ENCODE data around the gene TUBGCP5.
"Not testable (repeated sequence)": the region's sequence is repeated elsewhere in the genome, so short reads cannot be mapped to it uniquely, and the experiment has no call there.

TUBGCP5 gene

DNA sequence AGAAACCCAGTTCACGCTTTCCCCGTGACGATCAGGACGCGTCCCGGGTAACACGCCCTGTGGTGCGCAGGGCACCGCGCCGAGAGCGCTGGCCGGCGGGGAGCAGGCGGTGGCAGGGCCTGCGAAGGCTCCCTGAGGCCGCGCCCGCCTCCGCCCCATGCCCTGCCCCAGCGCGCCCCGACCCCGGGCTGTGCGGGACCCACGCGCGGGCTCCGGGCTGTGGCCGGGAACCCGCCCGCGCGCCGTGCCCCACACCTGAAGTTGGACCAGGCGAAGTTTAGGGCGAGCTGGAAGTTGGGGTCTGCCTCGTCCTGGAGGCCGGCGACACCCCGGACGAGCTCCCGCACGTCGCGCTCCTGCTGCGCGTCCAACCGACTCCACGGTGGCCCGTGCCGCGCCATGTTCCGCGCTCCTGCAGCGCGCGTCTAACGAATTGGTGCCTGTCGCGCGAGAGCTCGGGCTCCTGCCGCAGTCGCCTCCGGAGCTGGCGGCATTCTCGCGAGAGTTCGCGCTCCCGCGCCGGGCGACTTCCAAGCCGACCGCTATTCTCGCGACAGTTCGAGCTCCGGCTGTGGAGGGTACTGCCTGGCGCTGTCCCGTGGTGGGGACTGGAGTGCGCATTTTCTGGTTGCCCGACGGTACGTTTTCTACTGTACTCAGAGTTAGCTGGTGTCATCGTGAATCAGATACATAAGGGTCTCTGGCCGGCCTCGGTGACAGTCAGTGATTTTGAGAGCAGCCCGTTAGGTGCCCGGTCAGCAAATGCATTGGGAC lies at the start of gene TUBGCP5:
TUBGCP5 (minus strand) TSS at position 427 of the 774 bp plus-strand sequence; CDS start at position 401, 26 bp downstream.
- DNase-seq (ENCODE audit: low read depth in 2 of 2) = peak; percentile 94 to 95

DNA sequence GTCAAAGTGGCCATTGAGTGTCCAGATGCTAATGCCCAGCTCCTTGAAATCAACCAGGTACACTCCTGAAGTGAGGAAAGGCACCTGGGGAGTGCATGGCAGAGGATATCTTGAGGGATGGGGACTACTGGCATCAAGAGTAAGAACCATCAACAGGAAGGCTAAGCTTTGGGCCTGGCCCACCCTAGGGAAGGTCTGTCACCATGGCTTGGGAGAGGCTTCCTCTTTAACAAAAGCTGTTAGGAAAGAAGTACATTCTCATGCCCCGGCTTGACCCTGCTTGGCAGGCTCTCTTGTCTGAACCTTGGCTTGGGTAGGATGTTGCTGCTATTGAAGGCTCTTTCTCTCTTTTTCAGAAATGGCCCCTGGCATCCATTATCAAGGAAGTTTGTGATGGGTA lies 43.7 kb upstream of the TUBGCP5 start:
- DNase-seq (ENCODE audit: low read depth in 2 of 2) = no peak

DNA sequence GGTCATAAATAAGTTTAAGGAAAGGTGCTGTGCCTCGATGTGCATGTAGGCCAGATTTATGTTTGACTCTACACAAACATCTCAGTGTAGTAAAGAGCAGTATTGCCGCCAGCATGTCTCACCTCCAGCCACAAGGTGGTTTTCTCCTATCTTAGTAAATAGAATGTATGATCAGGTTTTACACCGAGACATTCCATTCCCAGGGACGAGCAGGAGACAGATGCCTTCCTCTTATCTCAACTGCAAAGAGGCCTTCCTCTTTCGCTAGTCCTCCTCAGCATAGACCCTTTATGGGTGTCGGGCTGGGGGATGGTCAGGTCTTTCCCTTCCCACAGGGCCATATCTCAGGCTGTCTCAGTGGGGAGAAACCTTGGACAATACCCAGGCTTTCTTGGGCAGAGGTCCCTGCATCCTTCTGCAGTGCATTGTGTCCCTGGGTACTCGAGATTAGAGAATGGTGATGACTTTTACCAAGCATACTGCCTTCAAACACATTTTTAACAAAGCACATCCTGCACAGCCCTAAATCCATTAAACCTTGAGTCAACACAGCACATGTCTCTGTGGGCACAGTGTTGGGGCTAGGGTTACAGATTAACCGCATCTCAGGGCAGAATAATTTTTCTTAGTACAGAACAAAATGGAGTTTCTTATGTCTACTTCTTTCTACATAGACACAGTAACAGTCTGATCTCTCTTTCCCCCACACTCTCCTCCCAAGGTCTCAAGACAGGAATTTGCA lies 42.8 kb upstream of the TUBGCP5 start:
- not testable (repeated sequence) for DNase-seq (ENCODE audit: low read depth in 2 of 2)

DNA sequence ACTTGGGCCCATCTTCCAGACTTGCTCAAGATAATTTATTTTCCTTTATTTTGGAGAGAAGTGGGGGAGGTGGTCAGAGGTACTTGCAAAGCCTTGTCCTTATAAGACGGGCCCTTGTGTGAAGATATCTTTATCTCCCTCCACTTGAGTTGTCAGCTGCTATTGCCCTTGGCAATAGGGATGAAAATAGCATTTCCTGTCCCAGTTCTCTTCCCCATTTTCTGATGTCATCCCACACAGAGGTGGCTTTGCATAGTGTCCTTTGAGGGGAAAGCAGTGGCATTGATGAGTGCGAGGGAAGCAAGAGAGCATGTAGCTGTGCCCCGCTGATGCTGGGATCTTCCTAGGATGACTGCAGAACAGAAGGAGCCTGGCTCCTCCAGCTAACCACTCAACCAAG lies 41.9 kb upstream of the TUBGCP5 start:
- no peak for DNase-seq (ENCODE audit: low read depth in 2 of 2)

DNA sequence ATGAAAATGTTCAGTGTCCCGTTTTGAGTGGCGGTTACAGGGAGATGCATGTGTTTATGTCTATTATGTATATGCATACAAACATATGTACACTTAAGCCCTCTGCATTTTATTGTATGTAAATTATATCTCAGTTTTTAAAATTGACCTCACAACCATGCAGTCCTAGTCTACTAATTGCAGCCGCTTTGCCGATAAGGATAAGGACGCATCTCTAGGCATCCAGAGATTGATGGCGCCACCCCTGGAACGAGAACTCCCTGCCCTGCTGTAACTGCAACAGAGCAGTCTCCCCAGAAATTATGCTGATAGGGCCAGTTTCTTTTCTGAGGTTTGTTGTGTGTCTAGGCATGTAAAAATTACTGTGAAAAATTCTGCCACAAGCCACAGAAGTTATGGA lies 40.4 kb upstream of the TUBGCP5 start:
- no peak for DNase-seq (ENCODE audit: low read depth in 2 of 2)

DNA sequence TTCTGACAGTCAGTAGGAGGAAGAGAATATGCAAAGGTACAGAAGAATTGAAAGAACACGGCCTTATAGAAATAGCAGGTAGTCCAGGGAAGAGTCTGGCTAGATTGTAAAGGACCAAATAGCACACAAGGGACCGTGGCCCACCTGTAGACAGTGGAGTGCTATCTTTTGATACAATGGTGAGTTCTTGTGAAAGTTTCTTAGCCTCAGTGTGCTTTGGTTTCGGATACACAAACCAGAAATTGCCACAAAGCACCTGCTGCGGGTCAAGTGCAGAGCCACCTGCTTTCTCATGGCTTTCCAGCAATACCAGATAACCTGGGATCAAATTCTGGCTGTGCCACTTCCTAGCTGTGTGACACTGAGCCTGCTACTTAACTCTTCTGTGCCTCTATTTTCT lies 36.6 kb upstream of the TUBGCP5 start:
- no peak for DNase-seq (ENCODE audit: low read depth in 2 of 2)

DNA sequence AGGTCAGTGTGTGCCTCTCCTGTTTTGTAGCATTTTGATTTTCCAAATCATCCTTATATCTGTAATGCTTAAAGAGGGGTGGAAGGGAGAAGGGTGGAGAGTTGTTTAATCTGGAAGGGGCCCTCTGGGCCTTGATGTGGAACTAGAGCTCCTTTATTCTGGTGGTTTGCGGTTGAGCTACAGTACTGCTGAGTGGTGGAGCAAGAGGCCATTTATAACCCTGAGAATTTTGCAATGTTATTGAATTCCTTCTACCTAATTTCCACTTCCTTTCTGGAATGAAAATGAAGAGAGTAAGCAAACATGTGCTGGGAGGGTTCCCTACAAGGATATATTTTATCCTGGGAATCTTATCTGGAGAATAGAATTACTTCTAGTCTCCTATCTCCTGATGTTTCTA lies 35.3 kb upstream of the TUBGCP5 start:
- no peak for DNase-seq (ENCODE audit: low read depth in 2 of 2)

DNA sequence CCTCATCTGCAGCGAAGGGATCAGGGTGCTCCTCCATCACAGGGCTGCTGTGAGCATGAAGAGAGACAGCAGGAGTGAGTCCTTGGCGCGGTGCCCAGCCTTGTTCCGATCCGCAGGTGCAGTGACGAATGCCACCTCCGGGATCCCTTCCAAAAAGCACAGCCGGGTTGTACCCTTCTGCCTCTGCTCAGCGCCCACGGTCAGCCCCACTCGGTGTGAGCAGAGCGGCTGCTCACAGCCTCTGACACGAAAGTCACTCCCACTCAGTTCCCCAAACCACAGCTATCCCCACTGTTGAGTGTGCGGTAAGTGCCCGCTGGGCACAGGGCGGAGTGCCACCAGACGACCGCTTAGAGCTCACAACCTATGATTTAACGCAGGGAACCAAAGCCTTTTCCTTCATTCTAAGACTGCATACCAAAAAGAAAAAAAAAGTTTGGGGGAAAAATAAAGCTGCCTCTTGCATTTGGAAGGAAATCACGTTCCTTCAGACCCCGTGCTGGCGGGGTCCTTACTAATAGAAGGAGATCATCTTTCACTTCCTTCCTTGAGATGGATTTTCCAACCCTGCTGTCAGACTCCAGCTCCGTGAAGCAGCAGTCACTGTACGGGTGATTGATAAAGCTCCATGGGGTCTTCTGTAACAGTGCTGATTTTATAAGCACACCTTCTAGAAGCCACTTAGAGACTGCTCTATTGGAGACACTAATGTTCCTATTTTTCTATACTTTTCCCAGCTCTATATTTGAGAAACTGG lies 34.7 kb upstream of the TUBGCP5 start:
- DNase-seq (ENCODE audit: low read depth in 2 of 2) = no peak

DNA sequence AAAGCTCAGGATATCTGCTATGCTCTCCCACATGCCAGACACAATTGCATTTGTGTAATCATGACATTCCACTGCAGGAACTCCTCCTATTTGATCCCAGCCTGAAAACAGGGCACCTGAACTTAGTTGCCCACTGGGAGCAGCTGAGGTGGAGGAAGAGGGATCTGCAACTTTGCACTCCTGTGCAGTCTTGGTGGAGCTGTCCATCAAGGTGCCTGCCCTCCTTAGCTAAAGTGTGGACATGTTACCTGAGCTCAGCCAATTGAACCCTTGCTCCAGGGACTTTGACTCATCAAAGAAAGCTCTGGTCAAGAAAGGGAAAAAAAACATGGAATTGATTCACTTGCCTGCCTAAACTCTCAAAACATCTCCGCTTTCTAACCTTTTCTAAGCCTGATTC lies 33.3 kb upstream of the TUBGCP5 start:
- DNase-seq (ENCODE audit: low read depth in 2 of 2) = no peak

DNA sequence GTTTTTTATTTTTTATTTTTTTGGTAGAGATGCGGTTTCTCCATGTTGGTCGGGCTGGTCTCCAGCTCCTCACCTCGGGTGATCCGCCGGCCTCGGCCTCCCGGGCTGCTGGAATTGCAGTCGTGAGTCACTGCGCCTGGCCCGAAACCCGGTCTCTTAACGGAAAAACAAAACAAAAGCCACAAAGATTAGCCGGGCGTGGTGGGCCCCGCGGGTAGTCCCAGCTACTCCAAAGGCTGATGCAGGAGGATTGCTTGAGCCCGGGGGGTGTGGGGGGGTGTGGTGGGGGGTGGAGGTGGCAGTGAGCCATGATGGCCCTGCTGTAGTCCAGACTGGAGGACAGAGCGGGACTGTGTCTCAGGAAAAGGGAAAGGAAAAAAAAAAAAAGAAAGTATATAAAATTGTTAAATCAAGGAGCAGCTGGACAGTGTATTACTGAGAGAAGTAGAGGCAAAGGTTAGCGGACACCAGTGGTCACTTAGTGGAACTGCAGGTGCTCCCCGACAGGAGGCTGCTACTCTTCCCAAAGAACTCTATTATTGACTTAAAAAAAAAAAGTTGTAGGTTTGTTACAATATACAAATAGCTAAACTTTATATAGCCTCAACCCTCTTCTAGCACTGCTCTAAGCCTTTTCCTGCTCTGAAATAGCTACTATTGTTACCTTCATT lies 30.3 kb upstream of the TUBGCP5 start:
- DNase-seq (ENCODE audit: low read depth in 2 of 2) = no peak

DNA sequence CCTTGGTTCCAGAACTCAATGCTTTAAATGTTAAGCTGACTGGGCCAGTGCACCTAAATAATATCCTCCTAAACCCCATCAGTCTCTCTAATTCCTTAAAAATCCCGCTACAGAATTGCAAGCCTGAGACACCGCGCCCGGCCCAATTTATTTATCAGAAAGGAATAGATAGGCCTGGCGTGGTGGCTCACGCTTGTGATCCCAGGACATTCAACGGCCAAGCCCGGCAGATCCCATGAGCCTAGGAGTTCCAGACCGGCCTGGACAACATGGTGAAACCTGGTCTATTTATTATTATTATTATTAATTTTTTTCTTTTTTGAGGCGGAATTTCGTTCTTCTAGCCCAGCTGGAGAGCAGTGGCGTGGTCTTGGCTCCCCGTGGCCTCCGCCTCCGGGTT lies 28.0 kb upstream of the TUBGCP5 start:
- DNase-seq (ENCODE audit: low read depth in 2 of 2) = no peak

DNA sequence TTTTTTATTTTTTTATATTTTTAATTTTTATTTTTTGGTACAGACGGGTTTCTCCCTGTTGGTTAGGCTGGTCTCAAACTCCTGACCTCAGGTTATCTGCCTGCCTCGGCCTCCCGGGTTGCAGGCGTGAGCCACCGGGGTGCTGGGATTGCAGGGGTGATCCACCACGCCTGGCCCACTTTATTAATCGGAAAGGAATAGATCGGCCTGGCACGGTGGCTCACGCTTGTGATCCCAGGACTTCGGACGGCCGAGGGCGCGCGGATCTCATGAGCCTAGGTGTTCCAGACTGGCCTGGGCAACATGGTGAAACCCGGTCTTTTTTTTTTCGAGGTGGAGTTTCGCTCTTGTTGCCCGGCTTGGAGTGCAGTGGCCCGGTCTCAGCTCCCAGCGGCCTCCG lies 26.5 kb upstream of the TUBGCP5 start:
- no peak for DNase-seq (ENCODE audit: low read depth in 2 of 2)

DNA sequence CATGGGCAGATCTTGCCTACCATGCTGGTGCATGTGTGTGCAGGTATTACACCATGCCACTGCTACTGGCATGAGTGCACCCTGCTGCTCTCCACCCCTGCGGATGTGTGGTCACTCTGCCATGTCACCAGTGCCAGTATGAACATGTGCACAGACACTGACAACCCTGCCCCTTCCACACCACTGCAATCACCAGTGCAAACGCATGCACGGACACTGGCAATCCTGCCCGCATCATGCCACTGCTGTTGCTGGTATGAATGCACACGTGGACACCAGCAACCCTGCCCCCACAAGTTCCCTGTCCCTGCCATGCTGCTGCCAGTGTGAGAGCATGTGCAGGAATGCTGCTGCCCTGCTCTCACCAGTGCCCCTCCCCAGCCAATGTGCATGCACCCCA lies 24.8 kb upstream of the TUBGCP5 start:
- DNase-seq (ENCODE audit: low read depth in 2 of 2) = no peak

DNA sequence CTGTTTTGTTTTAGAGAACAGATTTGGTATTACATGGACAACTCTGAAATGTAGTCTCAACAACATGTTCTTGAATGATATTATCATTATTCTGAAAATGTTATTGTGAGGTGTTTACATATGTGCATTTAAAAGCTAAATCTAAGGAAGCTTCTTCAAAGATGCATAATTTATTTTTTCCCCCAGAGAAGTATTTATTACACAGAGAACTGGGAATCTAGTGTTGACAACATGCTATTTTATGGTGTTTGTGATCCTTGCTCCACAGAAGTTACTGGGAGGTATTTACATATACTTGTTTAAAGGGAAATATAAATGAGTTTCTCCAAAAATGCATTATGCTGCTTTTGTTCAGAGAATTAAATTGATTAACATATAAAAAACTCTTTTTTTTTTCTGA lies 18.3 kb upstream of the TUBGCP5 start:
- DNase-seq (ENCODE audit: low read depth in 2 of 2) = no peak

DNA sequence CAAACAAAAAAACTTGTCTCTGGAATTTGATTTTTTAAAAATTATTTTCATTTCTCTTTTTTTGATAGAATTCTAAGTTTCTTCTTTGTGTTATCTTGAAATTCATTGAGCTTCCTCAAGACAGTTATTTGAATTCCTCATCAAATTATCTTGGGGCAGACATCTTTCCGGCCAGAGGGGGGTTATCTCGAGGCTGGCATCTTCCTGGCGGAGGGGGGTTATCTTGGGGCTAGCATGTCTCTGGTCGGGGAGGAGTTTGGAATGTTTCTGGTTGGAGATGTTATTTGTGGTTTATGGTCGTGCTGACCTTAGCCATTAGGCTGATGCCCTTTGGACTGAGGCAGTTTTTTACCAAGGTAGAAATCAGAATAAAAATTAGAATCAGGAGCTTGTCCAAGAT lies 15.9 kb upstream of the TUBGCP5 start:
- DNase-seq (ENCODE audit: low read depth in 2 of 2) = no peak

DNA sequence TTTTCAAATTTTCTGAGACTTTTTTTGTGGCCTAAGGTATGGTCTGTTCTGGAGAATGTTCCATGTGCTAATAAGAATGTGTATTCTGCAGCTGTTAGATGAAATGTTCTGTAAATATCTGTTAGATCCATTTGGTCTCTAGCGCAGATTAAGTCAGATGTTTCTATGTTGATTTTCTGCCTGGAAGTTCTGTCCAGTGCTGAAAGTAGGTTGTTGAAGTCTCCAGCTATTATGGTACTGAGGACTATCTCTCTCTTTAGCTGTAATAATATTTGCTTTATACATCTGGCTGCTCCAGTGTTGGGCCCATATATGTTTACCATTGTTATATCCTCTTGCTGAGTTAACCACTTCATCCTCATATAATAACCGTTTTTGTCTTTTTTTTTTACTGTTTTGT lies 13.2 kb upstream of the TUBGCP5 start:
- no peak for DNase-seq (ENCODE audit: low read depth in 2 of 2)

DNA sequence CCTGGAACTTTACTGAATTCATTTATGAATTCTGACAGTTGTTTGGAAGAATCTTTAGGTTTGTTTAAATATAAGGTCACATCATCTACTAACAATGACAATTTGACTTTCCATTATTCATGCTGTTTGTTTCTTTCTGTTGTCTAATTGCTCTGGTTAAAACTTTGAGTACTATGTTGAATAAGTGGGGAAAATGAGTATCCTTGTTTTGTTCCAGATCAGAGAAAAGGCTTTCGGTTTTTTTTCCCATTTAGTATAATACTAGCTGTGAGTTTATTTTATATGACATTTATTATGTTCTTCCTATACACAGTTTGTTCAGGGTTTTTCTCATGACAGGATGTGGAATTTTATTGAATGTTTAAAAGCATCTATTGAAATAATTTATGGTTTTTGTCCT lies 11.3 kb upstream of the TUBGCP5 start:
- DNase-seq (ENCODE audit: low read depth in 2 of 2) = no peak

DNA sequence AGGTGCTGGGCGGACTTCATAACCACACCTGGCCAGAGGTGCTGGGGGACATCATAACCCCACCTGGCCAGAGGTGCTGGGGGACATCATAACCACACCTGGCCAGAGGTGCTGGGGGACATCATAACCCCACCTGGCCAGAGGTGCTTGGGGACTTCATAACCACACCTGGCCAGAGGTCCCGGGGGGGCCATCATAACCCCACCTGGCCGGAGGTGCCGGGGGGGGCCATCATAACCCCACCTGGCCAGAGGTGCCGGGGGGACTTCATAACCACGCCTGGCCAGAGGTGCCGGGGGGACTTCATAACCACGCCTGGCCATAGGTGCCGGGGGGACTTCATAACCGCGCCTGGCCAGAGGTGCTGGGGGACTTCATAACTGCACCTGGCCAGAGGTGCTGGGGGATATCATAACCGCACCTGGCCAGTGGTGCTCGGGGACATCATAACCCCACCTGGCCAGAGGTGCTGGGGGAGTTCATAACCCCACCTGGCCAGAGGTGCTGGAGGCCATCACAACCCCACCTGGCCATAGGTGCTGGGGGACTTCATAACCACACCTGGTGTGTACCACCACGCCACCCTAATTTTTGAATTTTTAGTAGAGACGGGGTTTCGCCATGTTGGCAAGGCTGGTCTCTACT lies 10.7 kb upstream of the TUBGCP5 start:
- no peak for DNase-seq (ENCODE audit: low read depth in 2 of 2)

DNA sequence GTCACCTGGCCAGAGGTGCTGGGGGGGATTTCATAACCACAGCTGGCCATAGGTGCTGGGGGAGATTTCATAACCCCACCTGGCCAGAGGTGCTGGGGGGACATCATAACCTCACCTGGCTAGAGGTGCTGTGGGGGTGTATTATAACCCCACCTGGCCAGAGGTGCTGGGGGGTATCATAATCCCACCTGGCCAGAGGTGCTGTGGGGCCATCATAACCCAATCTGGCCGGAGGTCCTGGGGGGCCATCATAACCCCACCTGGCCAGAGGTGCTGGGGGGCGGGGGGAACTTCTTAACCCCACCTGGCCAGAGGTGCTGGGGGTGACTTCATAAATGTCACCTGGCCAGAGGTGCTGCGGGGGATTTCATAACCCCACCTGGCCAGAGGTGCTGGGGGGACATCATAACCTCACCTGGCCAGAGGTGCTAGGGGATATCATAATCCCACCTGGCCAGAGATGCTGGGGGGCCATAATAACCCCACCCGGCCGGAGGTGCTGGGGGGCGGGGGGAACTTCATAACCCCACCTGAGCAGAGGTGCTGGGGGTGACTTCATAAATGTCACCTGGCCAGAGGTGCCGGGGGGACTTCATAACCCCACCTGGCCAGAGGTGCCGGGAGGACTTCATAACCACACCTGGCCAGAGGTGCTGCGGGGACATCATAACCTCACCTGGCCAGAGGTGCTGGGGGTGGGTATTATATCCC lies 9.4 kb upstream of the TUBGCP5 start:
- not testable (repeated sequence) for DNase-seq (ENCODE audit: low read depth in 2 of 2)

DNA sequence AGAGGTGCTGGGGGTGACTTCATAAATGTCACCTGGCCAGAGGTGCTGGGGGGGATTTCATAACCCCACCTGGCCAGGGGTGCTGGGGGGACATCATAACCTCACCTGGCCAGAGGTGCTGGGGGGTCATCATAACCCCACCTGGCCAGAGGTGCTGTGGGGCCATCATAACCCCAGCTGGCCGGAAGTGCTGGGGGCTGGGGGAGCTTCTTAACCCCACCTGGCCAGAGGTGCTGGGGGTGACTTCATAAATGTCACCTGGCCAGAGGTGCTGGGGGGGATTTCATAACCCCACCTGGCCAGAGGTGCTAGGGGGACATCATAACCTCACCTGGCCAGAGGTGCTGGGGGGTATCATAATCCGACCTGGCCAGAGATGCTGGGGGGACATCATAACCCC lies 4.6 kb upstream of the TUBGCP5 start:
- not testable (repeated sequence) for DNase-seq (ENCODE audit: low read depth in 2 of 2)

DNA sequence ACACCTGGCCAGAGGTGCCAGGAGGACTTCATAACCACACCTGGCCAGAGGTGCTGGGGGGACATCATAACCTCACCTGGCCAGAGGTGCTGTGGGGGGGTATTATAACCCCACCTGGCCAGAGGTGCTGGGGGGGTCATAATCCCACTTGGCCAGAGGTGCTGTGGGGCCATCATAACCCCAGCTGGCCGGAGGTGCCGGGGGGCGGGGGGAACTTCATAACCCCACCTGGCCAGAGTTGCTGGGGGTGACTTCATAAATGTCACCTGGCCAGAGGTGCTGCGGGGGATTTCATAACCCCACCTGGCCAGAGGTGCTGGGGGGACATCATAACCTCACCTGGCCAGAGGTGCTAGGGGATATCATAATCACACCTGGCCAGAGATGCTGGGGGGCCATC lies 4.2 kb upstream of the TUBGCP5 start:
- not testable (repeated sequence) for DNase-seq (ENCODE audit: low read depth in 2 of 2)

Data from fibroblast of skin of left biceps (primary cell).